ENCODE results near the gene CUBN.

CUBN gene

DNA sequence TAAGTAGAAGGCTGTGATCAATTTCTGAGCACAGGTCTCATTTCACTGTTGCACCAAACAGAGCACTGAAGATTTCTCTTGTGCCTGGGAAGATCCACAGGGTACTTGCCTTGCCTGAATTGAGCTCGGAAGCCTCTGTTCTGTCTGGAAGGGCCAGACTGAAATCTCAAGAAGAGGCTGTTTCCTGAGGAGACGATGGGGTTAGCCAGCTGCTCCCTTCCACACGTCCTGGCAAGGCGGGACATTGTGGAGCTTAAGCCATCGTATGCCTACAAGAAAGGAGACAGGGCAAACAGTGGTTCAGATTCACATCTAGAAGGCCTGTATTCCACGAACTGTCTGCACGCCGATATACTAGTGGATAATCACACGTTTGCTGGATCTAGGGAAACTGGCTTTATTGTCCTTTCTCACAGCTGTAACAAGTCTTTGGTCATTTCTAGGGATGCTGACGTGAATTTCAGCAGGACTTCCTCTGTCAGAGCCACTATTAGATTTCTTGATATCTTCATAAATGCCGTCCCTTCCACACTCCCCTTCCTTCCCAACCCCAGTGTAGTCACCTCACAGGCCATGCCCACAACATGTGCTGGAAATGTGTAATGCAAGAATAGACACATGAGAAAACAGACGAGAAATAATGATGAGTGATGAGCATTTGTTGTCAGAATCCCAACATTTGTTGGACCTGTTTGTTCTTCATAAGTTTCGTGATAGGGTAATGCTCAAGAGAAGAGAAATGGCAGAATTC lies 175.2 kb downstream of the CUBN start:
- DNase-seq (ENCODE audit: low read depth) = no peak
- TF ChIP-seq, protein P1, sequence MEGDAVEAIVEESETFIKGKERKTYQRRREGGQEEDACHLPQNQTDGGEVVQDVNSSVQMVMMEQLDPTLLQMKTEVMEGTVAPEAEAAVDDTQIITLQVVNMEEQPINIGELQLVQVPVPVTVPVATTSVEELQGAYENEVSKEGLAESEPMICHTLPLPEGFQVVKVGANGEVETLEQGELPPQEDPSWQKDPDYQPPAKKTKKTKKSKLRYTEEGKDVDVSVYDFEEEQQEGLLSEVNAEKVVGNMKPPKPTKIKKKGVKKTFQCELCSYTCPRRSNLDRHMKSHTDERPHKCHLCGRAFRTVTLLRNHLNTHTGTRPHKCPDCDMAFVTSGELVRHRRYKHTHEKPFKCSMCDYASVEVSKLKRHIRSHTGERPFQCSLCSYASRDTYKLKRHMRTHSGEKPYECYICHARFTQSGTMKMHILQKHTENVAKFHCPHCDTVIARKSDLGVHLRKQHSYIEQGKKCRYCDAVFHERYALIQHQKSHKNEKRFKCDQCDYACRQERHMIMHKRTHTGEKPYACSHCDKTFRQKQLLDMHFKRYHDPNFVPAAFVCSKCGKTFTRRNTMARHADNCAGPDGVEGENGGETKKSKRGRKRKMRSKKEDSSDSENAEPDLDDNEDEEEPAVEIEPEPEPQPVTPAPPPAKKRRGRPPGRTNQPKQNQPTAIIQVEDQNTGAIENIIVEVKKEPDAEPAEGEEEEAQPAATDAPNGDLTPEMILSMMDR (conservative IDR thresholded peaks at IDR 0.05; ENCODE audit: low read depth, low read length) = no peak
- no peak overlapping the region for H3K4me3 ChIP-seq (ENCODE audit: low read length)

DNA sequence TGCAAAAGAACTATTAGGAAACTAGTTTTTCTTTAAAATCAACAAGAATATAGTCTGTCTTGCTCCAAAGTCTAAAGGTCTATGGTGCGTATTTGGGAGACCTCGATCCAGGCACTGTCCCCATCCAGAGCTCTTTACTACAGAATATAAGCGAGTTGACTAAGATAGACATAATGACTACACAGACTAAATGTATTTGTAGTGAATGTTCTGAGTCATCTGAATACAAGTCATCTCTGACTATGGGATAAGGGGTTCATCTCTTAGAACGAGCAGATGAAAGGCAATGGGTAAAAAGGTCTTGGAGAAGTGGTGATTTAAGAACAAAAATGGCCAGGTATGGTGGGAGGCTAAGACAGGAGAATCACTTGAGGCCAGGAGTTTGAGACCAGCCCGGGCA lies 176.3 kb downstream of the CUBN start:
- H3K4me3 ChIP-seq (ENCODE audit: low read length) = no peak overlapping the region
- no peak for DNase-seq (ENCODE audit: low read depth)
- TF ChIP-seq, protein P1 (conservative IDR thresholded peaks at IDR 0.05; ENCODE audit: low read depth, low read length) = no peak

DNA sequence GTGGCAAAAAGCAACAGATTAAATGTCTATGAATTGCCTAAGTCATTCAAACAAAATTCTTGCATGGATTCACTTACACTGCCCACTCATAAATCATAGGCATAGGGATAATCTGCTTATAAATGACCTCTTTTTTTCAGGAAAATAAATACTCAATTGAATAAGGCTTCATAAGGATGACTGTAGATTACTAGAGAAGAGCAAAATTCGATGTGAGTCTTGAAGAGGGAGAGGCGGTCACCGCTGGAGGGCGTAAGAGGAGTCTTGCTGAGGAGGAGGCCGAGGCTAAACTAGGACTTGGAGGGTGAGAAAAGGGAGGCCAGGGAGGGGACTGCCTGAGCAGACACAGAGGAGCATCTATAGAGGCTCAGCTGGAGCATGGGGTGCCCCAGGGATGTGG lies 177.0 kb downstream of the CUBN start:
- peak; percentile 70 for DNase-seq (ENCODE audit: low read depth)
- H3K4me3 ChIP-seq (ENCODE audit: low read length) = no peak overlapping the region
- TF ChIP-seq, protein P1 (conservative IDR thresholded peaks at IDR 0.05; ENCODE audit: low read depth, low read length) = peak; percentile 82

DNA sequence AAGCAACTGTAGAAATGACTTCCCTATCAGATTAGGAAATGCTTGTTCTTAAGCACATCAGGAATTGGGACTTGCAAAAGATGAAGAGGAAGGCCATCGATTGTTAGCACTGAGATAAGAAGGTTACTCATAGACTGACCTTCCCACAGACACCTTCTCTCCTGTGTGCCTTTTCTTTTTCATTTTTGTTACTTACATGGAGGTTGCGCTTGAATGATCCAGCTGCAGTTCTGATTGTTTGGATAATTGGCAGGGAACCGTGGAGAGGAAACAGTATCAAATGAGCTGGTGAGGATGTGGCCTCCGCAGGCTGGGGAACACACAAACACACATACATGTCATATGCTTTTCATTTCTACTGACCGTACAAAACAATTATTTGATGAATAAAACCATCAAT lies 177.5 kb downstream of the CUBN start:
- TF ChIP-seq, protein P1 (conservative IDR thresholded peaks at IDR 0.05; ENCODE audit: low read depth, low read length) = no peak
- DNase-seq (ENCODE audit: low read depth) = no peak
- H3K4me3 ChIP-seq (ENCODE audit: low read length) = no peak overlapping the region

DNA sequence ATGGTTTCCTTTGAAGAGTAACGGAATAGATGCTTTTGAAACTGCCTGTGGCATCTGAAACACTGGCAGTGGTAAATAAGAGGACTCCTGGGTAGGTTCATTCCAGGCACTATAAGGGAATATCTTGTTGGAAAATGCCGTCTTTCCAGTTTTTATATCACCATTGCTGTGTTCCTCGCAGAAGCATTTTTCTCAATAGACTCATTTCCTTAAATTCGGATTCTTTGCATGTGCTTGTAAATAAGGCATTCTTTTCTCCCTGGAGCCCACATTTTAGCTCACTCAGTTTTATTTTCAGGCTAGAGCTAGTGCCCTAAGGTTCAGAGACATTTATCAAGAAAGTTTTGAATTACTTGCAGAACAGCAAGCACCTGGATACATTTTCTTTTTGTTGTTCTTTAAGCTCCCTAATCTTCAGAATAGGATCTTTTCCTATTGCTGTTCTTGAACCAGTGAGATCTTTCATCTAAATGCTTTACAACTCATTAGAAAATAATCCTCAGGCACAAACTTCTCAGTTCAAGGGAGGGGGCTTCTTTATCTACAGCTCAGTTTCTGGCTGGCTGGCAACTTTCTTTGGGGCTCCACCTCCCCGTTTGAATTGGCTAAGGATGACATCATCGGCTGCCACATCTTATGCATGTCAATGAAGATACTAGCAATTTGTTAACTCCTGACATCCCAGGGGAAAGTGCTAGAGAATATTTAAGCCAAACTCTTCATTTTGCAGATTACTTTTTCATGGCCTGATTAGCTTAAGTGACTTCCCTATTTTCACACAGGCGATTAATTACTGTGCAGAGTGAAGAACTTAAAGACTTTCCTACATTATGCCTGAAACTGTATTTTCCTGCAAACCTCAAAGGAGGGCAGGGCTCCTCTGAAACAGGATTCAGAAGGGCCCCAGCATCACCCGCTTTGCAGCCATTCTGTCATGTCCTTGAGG lies 178.7 kb downstream of the CUBN start:
- TF ChIP-seq, protein P1 (conservative IDR thresholded peaks at IDR 0.05; ENCODE audit: low read depth, low read length) = no peak
- no peak overlapping the region for H3K4me3 ChIP-seq (ENCODE audit: low read length)
- DNase-seq (ENCODE audit: low read depth) = peak; percentile 78

DNA sequence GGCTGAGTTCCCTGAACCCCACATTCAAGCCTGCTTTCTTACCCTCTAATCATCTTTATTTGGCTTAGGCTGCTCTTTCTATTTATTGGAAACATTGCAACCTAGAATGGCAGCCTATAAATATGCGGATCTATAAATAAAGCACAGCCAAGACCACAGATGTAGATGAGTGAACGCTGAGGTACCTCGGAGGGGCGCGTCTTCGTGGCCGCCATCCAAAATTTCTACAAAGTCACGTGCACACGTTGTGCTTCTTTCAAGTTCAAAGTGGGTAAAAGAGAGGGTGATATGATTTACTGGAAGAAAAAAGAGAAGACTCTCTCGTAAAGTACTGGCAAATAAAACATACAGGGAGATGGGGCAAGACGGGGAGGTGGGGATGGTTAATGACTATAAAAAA lies 179.8 kb downstream of the CUBN start:
- TF ChIP-seq, protein P1 (conservative IDR thresholded peaks at IDR 0.05; ENCODE audit: low read depth, low read length) = no peak
- no peak overlapping the region for H3K4me3 ChIP-seq (ENCODE audit: low read length)
- DNase-seq (ENCODE audit: low read depth) = no peak

Data from retinal pigment epithelial cell (primary cell).